Skeletal muscle tissue (tissue), 4 donors: ENCODE data around the gene CCNI2. TPM values are rescaled to one million over a fixed set of nuclear protein-coding genes. Genes with fewer than 3 reads are reported as not detected.
A peak's percentile ranks its signal among the peaks of the same experiment; 100 is the strongest.

Source experiments
- H3K27ac ChIP-seq: one replicate; pipeline ENCODE4 v1.7.0; 2013; ENCODE audit warnings: mild to moderate bottlenecking, low read depth, low read length, inconsistent platforms
- H3K27me3 ChIP-seq, 3 donors: one replicate each; pipeline ENCODE4 v1.7.0; 2013; ENCODE audit warnings: low read length in 3 of 3; ENCODE audit not compliant: control insufficient read depth in 3 of 3, insufficient read depth in 3 of 3
- H3K36me3 ChIP-seq, 3 donors: one replicate each; pipeline ENCODE4 v1.7.0; 2013; ENCODE audit warnings: low read length in 3 of 3; ENCODE audit not compliant: control insufficient read depth in 3 of 3, insufficient read depth in 3 of 3
- H3K4me1 ChIP-seq, 3 donors: one replicate each; pipeline ENCODE4 v1.7.0; 2013; ENCODE audit warnings: low read length in 3 of 3, mild to moderate bottlenecking in 3 of 3; ENCODE audit not compliant: control insufficient read depth in 3 of 3, insufficient read depth in 3 of 3
- H3K4me3 ChIP-seq, 3 donors: one replicate each; pipeline ENCODE4 v1.7.0; 2013; ENCODE audit warnings: low read length in 3 of 3
- H3K9ac ChIP-seq, 3 donors: one replicate each; pipeline ENCODE4 v1.7.0; 2013; ENCODE audit warnings: low read length in 3 of 3, mild to moderate bottlenecking in 3 of 3, moderate library complexity in 2 of 3, low read depth in 1 of 3
- H3K9me3 ChIP-seq, 3 donors: one replicate each; pipeline ENCODE4 v1.7.0; 2013; ENCODE audit warnings: low read length in 3 of 3; ENCODE audit not compliant: control insufficient read depth in 3 of 3
- total RNA-seq: library from RNA; depleted of rRNA; stranded (reverse); fragments of >200 nt; gene quantifications from one replicate; pipeline ENCODE4 v1.2.3, GENCODE V29; 2014
- donor health status: Osteomylitis.

Gene CCNI2
- total RNA-seq, 1 donor from 2014 or later: not detected

DNA sequence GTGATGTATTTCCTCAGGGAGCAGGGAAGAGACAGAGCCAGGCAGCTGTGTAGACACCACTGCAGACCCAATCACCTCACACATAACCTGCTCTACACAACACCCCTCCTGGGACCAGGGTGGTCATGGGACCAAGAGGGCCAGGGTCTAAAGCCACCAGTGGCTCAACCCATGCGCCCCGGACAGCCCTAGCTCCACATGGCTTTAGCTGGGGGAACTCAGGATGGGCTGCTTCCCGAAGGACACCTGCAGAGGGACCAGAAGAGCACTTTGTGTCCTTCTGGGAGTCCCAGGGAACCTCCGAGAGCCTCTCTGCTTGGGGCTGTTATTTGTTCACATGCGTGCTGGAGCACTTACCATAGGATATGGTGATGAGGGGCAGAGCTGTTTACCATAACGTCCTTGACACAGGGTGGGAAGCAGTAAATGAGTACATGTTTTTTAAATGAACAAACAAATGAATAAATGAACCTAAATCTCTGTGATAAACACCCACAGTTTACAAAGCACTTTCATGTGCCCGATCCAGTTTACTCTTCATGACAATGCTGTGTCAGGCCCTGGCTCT lies 17.5 kb downstream of the CCNI2 start:
- Histone ChIP-seq H3K36me3 (peaks cover 26 to 36% (median 26%) of the 10 kb centered on the region in 3 donors), H3K4me1 (peaks cover 24 to 25% (median 25%) of the 10 kb centered on the region in 3 donors), H3K27me3 (no peaks in the 10 kb centered on the region), H3K4me3 (no peak overlapping the region), H3K27ac (no peak overlapping the region), H3K9ac (no peak overlapping the region), H3K9me3 (no peaks in the 10 kb centered on the region)

DNA sequence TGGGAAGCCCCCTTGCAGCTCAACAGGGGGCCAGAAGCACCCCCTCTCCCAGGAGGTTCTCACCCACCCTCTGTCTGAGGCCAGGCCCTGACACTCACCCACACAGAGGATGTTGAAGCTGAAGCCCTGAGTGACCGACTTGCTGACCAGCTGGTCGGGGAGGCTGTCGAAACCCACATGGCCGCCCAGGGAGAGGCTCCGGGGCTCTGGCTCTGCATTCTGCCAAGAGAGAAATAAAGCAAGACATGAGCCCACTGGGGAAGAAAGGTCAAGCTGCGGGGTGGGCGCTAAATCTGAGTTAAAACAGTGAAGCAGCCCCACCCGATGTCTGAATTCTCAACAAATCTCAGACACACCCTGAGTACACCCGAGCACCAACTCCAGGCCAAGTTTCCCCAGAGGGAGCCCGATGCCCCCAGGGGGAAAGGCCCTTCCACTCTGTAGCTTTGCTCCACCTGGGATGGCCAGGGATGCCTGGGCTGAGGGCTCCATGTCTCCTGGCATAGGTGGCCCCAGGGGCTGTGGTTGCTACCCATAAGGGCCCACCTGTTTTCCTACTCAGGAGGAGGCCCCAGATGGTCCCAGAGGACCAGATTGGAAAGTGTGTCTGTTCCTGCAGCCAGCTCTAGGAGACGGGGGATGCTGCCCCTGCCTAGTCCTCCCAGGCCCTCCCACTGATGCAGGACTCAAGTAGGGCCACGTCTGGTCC lies 18.2 kb downstream of the CCNI2 start:
- H3K36me3 ChIP-seq: peaks cover 23 to 31% (median 26%) of the 10 kb centered on the region in 3 donors
- no peaks in the 10 kb centered on the region for H3K27me3 ChIP-seq

DNA sequence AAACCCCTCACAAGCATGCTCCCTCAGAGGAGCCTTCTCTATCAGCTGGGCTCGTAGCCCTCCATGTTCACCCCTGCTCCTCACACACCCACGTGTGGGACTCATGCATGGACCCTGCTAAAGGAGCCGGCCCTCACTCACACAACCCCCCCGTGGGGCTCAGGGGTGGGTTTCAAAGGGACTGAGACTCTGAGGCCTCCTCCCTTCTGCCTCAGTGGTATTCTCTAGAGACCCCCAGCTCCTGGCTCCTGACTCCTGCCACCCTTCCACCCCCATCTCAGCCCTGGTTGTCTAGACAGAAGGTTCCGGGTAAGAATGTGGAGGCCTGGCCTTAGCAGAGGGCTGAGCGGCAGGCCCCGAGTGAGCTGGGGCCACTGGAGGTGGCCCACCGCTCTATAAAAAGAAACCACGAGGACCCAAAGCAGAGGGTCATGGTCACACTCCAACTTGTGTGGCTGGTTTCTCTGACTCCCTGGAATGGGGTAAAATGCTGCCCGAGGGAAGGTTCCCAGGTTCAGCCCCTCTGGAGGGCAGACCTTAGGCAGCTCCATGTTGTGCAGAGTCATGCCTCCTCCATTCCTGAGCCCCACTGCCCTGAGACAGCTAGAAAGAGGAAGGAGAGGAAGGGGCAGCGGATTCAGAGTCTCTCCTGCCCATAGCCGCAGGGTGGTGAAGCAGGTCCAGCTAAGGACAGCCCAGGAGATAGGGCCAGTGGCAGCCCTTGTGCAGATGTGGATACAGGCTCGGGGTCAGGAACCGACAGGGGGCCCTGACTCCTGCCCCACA lies 19.0 kb downstream of the CCNI2 start:
- H3K9ac ChIP-seq: no peak overlapping the region
- H3K4me1 ChIP-seq: peaks cover 31 to 33% (median 33%) of the 10 kb centered on the region in 3 donors
- H3K27ac ChIP-seq: no peak overlapping the region
- H3K9me3 ChIP-seq: no peaks in the 10 kb centered on the region
- H3K4me3 ChIP-seq: no peak overlapping the region
- H3K27me3 ChIP-seq: no peaks in the 10 kb centered on the region
- H3K36me3 ChIP-seq: peaks cover 15 to 24% (median 21%) of the 10 kb centered on the region in 3 donors

More for the DNA sequence above, 18.2 kb downstream of the CCNI2 start:
- Histone ChIP-seq H3K4me3 (no peak overlapping the region), H3K9me3 (no peaks in the 10 kb centered on the region), H3K4me1 (peaks cover 25 to 26% (median 26%) of the 10 kb centered on the region in 3 donors), H3K27ac (no peak overlapping the region), H3K9ac (peak overlapping the region in 1 of 3 donors; percentile 16)

DNA sequence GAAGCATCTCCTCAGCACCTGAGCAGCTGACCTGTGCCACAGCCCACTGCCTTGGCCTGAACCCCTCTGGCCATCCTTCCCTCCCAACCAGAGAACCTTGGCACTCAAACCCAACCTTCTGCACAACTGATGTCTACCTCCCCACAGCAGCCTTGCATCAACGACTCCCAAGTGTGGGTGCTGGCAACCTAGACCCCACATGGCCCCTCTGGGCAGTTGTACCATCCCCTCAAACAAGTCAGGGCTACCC lies 19.5 kb downstream of the CCNI2 start:
- peaks cover 37 to 39% (median 38%) of the 10 kb centered on the region in 3 donors for H3K4me1 ChIP-seq
- no peaks in the 10 kb centered on the region for H3K27me3 ChIP-seq
- H3K27ac ChIP-seq: no peak overlapping the region
- no peak overlapping the region for H3K4me3 ChIP-seq
- H3K9ac ChIP-seq: no peak overlapping the region
- H3K9me3 ChIP-seq: no peaks in the 10 kb centered on the region
- peaks cover 14 to 20% (median 16%) of the 10 kb centered on the region in 3 donors for H3K36me3 ChIP-seq

DNA sequence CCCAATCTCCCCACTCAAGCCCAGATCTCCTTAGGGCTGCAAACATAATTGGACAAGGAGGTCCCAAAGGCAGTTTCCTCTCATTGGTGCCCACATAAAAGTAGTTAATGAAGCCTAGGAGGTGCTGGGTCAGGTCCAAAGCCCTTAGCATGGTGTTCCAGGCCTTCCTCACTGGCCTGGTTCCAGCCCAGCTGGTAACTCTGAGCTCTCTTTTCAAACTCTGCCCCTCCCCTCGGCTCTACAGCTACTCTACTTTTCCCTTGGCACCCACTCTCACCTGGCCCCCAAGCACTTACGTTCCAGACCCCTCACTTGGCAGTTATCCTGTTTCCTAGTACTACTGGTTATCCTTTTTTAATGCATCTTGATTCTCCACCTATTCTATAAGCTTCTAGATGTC lies 19.9 kb downstream of the CCNI2 start:
- Histone ChIP-seq H3K36me3 (peaks cover 12 to 18% (median 14%) of the 10 kb centered on the region in 3 donors), H3K27me3 (no peaks in the 10 kb centered on the region), H3K4me3 (no peak overlapping the region), H3K9ac (no peak overlapping the region), H3K4me1 (peaks cover 41 to 43% (median 42%) of the 10 kb centered on the region in 3 donors), H3K9me3 (no peaks in the 10 kb centered on the region), H3K27ac (no peak overlapping the region)

DNA sequence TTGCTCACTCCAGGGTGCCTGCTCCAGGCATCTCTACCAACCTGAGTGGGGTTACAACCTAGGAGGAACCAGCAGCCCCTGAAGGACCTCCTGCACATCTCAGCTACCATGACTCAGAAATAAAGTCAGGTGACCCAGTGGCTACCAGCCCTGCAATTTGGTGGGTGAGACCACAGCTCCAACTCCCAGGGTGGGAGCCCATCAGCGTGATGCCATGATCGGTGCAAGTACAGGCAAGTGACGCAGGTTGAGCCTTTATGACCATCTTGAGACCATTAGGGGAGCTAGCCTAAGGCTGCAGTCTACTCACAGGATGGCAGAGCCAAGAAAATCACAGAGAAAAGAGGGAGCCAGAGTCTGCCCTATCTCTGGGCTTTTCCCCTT lies 21.3 kb downstream of the CCNI2 start:
- Histone ChIP-seq H3K9ac (no peak overlapping the region), H3K9me3 (no peaks in the 10 kb centered on the region), H3K4me3 (no peak overlapping the region), H3K27ac (no peak overlapping the region), H3K4me1 (peaks cover 51 to 53% (median 51%) of the 10 kb centered on the region in 3 donors), H3K36me3 (peaks cover 7 to 12% (median 11%) of the 10 kb centered on the region in 3 donors), H3K27me3 (no peaks in the 10 kb centered on the region)

DNA sequence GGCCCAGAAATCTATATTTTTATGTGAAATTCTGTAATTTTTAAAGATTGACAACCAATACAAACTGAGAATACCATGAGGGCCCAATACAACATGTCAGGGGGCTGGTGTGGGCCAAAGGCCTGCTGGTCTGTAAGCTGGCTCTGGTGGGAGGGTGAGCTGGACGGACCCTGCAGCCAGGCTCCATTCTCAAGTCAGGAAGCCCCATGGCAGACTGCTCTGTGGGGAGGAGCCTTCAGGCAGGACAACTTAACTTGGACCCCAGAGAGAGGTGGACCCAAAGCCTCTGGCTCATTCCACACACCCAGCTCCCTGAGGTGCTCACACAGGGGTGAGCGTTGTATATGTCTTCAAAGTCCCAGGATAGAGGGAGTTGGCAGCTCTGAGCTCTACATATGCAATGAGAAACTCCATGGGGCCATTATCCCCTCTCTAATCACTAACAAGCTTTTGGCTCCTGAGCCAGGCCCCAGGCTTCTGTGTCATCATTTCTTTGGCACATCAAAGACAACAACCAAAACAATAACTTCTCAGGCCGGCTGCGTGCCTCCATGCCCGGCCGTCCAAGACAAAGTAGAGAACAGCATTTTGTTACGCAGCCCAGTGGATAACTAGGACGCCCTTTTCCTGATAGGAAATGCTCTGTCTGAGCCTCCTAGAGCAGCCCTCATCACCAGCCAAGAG lies 23.4 kb downstream of the CCNI2 start:
- Histone ChIP-seq H3K4me3 (no peak overlapping the region), H3K36me3 (no peaks in the 10 kb centered on the region), H3K9ac (no peak overlapping the region), H3K27me3 (no peaks in the 10 kb centered on the region), H3K27ac (peak overlapping the region; percentile 66), H3K9me3 (no peaks in the 10 kb centered on the region), H3K4me1 (peaks cover 62 to 68% (median 68%) of the 10 kb centered on the region in 3 donors)

DNA sequence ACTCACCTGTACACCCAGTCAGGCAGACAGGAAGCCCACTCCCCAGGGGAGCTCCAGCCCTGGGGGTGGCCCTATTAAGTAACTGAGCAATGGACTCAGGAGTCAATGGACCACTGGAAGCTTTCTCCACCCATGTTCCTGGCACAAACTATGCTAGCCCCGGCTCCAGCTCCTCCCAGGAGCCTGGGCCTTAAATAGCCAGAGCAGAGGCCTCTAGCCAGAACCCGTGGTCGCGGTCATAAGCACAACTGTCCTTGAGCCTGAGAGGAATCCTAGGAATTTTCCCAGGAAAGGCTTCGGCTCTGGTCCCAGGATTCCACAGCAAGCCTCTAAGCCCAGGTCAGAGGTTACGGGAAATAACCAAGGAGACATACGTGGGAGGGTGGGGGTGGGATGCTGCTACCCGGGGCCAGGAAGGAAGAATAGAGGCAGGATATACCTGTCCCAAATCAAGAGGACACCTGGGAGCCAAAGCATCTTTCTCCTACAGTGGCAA lies 24.3 kb downstream of the CCNI2 start:
- Histone ChIP-seq H3K4me1 (peaks cover 64 to 72% (median 64%) of the 10 kb centered on the region in 3 donors), H3K27ac (peak overlapping the region; percentile 66), H3K36me3 (no peaks in the 10 kb centered on the region), H3K4me3 (no peak overlapping the region), H3K9ac (peak overlapping the region in 1 of 3 donors; percentile 40), H3K9me3 (no peaks in the 10 kb centered on the region), H3K27me3 (no peaks in the 10 kb centered on the region)

DNA sequence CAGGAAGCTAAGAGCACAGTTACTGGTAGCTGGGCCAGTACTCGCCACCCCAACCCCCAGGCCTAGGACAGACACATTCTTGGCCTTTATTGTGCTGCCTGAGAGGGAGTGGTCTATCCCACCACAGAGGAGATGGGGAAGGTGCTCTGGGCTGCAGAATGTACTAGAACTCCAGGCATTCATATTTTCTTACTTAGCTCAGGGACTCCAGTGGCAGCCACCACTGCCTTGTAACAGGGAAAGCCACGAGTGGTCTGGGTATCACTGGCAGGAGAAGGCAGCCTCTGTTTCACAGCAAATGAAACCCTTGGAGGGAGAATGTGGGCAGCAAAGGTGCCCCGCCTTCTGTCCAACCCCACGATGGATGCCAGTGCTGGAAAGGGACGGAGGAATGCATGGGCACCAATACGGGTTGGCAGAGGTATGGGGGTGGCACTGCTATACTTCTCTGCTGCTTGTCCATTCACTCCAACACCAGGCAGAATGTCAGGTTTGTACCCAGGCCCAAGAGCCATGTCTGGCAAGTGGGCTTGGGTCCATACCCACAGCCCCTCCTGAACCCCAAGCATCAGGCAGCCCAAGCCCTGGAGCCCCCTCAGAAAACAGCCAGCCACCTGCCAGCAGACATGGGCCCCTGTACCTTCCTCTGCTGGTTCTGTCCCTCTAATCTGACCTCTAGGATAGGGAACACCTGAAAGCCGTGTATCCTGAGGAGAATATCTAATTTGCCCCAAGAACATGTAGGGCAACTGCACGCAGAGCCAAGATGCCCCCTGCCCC lies 25.3 kb downstream of the CCNI2 start:
- Histone ChIP-seq H3K9ac (no peak overlapping the region), H3K27ac (peak overlapping the region; percentile 66), H3K4me3 (no peak overlapping the region)

More for the DNA sequence above, 25.3 kb downstream of the CCNI2 start:
- H3K4me1 ChIP-seq: peaks cover 55 to 67% (median 56%) of the 10 kb centered on the region in 3 donors
- H3K36me3 ChIP-seq: no peaks in the 10 kb centered on the region
- H3K9me3 ChIP-seq: no peaks in the 10 kb centered on the region
- H3K27me3 ChIP-seq: no peaks in the 10 kb centered on the region
